ENCODE results near the gene ADAM22. TPM values are rescaled to one million over a fixed set of nuclear protein-coding genes. Genes with fewer than 3 reads are reported as not detected.

The ADAM22 gene
- total and polyA plus RNA-seq, 2 experiments from 2014 or later, result 1.6 to 9.8 TPM

- H3K36me3 ChIP-seq (replicated peaks; ENCODE audit: insufficient read depth, low read depth), result no peaks in the 10 kb centered on the region
- H3K4me3 ChIP-seq, result no peak overlapping the region
- H3K27me3 ChIP-seq, result no peaks in the 10 kb centered on the region
- no peaks in the 10 kb centered on the region for H4K20me1 ChIP-seq (ENCODE audit: insufficient read depth, poor library complexity, severe bottlenecking)
- no peak overlapping the region for H2AFZ ChIP-seq
- no peak for DNase-seq (ENCODE audit: low spot score)
- H3K4me1 ChIP-seq (ENCODE audit: insufficient read depth), result no peaks in the 10 kb centered on the region
- H3K9me2 ChIP-seq (replicated peaks; ENCODE audit: insufficient read depth), result no peaks in the 10 kb centered on the region
- no peaks in the 10 kb centered on the region for H3K79me2 ChIP-seq
- H3K4me2 ChIP-seq, result no peak overlapping the region
- H3K27ac ChIP-seq, result no peak overlapping the region
- WGBS (ENCODE audit: low lambda C conversion rate, missing lambda C conversion rate), result 63% methylated on average over 1 of the region's 1 CpG
- TF ChIP-seq EZH2phosphoT487 (IDR thresholded peaks at IDR 0.05; ENCODE audit: low read depth, severe bottlenecking, unreplicated experiment) (no peak), CTCF (IDR thresholded peaks at IDR 0.05; ENCODE audit: poor library complexity) (no peak), EZH2 (IDR thresholded peaks at IDR 0.05; ENCODE audit: borderline replicate concordance) (no peak)
- H3K9me3 ChIP-seq (ENCODE audit: low read depth), result no peaks in the 10 kb centered on the region
Measured at GRCh38 chr7:88089561-88089960, 155.5 kb downstream of the ADAM22 start.

DNA sequence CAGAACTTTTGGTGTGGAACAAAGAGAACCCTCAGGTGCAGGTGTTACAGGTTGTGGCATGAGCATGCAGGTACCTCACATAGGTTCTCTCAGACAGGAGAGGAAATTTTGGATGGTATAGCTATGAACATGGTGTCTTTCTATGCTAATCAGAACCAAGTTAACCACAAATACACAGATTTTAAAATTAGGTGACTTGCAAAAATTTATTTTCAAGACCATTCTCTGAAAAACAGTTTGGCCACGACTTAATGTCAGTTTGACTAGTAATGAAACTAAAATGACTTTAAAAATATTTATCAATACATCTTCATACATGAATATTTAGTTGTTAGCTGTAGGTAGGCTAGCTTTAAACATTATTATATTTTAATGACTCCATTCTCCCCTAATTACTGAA lies 156.2 kb downstream of the ADAM22 start:
- 77% methylated on average over 1 of the region's 1 CpG for WGBS (ENCODE audit: low lambda C conversion rate, missing lambda C conversion rate)
- DNase-seq (ENCODE audit: low spot score), result no peak
- Histone ChIP-seq H3K36me3 (replicated peaks; ENCODE audit: insufficient read depth, low read depth) (no peaks in the 10 kb centered on the region), H3K4me2 (no peak overlapping the region), H3K27ac (no peak overlapping the region), H2AFZ (no peak overlapping the region), H3K9me2 (replicated peaks; ENCODE audit: insufficient read depth) (no peaks in the 10 kb centered on the region), H3K9me3 (ENCODE audit: low read depth) (no peaks in the 10 kb centered on the region), H3K79me2 (no peaks in the 10 kb centered on the region), H4K20me1 (ENCODE audit: insufficient read depth, poor library complexity, severe bottlenecking) (no peaks in the 10 kb centered on the region), H3K27me3 (no peaks in the 10 kb centered on the region), H3K4me3 (no peak overlapping the region), H3K4me1 (ENCODE audit: insufficient read depth) (no peaks in the 10 kb centered on the region)
- TF ChIP-seq EZH2phosphoT487 (IDR thresholded peaks at IDR 0.05; ENCODE audit: low read depth, severe bottlenecking, unreplicated experiment), result no peak
- TF ChIP-seq EZH2 (IDR thresholded peaks at IDR 0.05; ENCODE audit: borderline replicate concordance), result no peak
- no peak for TF ChIP-seq CTCF (IDR thresholded peaks at IDR 0.05; ENCODE audit: poor library complexity)

- Histone ChIP-seq H3K4me1 (ENCODE audit: insufficient read depth) (no peaks in the 10 kb centered on the region), H3K4me2 (no peak overlapping the region), H3K36me3 (replicated peaks; ENCODE audit: insufficient read depth, low read depth) (no peaks in the 10 kb centered on the region), H3K9me3 (ENCODE audit: low read depth) (no peaks in the 10 kb centered on the region), H3K9me2 (replicated peaks; ENCODE audit: insufficient read depth) (no peaks in the 10 kb centered on the region), H3K27me3 (no peaks in the 10 kb centered on the region), H3K79me2 (no peaks in the 10 kb centered on the region), H2AFZ (no peak overlapping the region), H3K27ac (no peak overlapping the region), H4K20me1 (ENCODE audit: insufficient read depth, poor library complexity, severe bottlenecking) (no peaks in the 10 kb centered on the region), H3K4me3 (no peak overlapping the region)
- DNase-seq (ENCODE audit: low spot score), result no peak
- no peak for TF ChIP-seq CTCF (IDR thresholded peaks at IDR 0.05; ENCODE audit: poor library complexity)
- TF ChIP-seq EZH2phosphoT487 (IDR thresholded peaks at IDR 0.05; ENCODE audit: low read depth, severe bottlenecking, unreplicated experiment), result no peak
- no peak for TF ChIP-seq EZH2 (IDR thresholded peaks at IDR 0.05; ENCODE audit: borderline replicate concordance)
- WGBS (ENCODE audit: low lambda C conversion rate, missing lambda C conversion rate), result 86% methylated on average over 2 of the region's 2 CpGs
Measured at GRCh38 chr7:88090671-88091070, 156.6 kb downstream of the ADAM22 start.

Data from hepatocyte (in vitro differentiated cells).